Measurements from ENCODE around the gene GIMAP7.
"Not testable (repeated sequence)": the region's sequence is repeated elsewhere in the genome, so short reads cannot be mapped to it uniquely, and the experiment has no call there.

GIMAP7 gene

DNA sequence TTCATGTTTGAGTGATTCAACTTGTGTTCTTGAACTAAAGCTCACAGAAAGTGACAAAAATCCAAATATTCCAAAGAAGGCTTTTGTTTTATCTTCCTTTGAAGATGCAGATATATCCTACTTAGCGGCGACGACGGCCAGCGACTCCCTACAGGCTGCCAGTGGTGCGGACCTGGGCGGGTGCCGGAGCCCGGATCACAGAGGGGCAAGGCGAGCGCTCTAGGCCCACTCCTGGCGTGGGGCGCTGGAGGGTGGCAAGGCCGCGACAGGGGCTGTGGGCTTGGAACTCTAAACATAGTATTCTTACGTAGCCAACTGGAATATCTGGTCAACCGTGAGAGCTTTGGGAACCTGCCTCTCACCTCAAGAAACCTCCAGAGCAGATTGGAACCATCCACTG, 914 bp upstream of the GIMAP7 start:
- no peak for DNase-seq

GRCh38 chr7:150515248-150516147, 826 bp downstream of the GIMAP7 start:
- no peak for DNase-seq

DNA sequence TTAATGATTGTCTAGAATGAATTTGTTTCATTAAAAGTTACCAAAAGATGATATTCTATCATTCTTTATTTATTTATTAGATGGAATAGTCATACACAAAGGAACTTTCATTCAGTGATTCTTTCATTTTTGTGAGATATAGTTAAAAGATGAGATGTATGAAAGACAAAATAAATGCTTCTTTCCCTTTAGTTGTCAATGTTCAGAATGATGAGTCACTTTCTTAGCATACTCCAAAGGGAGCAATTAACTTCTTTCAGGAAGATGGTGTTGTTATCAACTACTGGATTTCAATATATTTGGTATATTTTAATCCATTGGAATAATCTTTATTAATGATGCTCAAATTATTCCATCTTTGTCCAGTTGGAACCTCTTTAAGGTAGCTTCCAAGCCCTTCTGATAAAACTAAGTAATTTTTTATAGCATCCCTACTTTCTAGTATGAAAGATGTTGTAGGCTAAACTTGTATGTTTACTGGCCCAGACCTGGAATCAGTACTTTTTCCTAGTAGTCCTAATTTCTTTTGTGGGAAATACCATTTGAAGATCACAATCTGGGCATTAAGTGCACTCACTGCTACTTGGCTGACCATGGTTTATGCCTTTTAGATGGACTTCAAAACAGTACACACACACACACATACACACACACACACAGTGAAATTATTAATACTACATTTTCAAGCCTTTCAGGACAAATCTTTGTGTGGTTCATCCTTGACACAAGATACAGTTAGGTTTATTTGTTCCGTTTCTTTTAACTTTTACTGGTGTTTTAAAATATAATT, 2.5 kb downstream of the GIMAP7 start:
- no peak for DNase-seq

DNA sequence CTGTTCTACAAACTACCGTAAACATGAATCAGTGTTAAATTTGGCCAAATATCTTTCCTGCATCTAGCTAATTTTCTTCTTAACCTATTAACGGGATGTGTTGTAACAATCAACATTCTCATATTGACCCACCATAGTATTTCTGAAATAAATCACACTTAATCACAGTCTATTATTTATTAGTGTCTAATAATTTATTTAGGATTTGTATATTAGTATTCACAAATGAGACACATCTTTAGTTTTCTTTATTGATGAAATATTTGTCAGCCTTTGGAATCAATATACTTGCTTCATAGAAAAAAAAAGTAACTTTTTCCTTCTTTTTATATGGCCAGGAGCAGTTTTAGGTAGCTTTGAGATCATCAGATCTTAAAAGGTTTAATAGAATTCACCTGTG, 4.6 kb downstream of the GIMAP7 start:
- DNase-seq: no peak

- no peak for DNase-seq
Measured at GRCh38 chr7:150520145-150520544, 5.5 kb downstream of the GIMAP7 start.

DNA sequence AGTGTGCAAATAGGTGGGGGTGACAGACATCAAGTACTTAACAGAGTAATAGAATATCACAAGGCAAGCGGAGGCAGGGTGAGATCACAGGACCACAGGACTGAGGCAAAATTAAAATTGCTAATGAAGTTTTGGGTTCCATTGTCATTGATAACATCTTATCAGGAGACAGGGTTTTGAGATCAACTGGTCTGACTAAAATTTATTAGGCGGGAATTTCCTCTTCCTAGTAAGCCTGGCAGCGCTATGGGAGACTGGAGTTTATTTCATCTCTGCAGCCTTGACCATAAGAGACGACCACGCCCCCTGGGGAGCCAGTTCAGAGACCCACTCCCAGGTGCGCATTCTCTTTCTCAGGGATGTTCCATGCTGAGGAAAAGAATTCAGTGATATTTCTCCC, 8.3 kb downstream of the GIMAP7 start:
- DNase-seq: not testable (repeated sequence)

DNA sequence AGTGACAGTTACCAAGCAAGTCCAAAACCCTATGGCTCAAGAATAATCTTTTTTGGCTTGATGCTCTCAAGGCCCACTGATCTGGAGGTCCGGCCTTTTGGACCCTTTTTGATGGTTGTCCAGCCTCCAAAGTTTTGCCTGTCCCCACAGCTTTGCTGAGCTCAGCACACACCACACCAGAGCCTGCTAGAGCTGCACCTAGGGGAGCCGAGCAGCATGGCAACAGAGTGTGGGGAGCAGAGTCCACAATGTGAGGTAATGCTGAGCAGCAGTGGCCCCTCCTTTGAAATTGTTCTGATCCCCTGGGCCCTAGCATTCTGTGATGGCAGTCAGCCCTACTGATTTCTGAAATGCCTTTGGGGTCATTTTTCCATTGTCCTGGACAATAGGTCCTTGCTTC, 9.3 kb downstream of the GIMAP7 start:
- no peak for DNase-seq

DNA sequence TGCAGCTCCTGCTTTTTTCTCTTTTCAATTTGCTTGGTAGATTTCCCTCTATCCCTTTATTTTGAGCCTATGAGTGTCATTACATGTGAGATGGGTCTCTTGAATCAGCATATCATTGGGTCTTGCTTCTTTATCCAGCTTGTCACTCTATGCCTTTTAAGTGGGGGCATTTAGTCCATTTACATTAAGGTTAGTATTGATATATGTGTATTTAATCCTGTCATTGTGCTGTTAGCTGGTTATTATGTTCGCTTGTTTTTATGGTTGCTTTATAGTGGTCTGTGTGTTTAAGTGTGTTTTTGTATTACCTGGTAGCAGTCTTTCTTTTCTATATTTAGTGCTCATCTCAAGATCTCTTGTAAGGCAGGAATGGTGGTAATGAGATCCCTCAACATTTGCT, 17.0 kb downstream of the GIMAP7 start:
- no peak for DNase-seq

DNA sequence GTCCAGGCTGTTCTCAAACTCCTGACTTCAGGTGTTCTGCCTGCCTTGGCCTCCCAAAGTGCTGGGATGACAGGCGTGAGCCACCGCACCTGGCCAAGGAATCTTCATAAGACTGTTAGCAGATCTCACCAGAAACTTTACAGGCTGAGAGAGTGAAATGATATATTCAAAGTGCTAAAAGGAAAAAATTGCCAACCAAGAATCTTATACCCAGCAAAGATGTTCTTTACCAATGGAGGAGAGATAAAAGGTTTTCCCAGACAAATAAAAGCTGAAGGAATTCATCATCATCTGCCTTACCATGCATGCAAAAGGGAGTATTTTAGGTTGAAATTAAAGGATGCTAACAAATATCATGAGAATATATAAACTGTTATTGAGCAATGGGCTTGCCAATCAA, 23.6 kb downstream of the GIMAP7 start:
- no peak for DNase-seq

- DNase-seq: no peak
Measured at GRCh38 chr7:150553163-150553562, 38.5 kb downstream of the GIMAP7 start.

DNA sequence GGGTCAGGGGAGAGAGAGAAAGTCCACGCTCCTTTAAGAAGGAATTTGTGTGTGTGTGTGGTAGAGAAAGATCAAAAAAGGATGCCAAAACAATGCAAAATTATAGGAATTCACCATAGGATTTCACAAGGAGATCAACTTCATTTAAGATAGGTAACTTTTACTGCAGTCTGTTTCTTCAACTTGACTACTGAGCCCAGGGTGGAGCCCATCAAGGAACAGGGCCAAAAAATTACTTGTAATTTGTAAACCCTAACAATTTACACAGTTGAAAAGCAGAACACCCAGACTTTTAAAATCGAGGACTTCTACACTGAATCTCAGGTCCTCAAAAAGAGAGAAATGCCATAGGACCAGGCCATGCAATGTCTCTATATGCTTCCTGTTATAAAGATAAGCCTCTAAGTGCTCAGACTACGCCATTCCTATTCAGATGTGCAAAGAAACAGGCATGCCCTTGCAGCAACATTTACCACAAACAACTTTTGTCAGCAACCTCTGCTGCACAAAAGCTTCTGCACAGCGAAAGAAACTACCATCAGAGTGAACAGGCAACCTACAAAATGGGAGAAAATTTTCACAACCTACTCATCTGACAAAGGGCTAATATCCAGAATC, 42.0 kb downstream of the GIMAP7 start:
- no peak for DNase-seq

DNA sequence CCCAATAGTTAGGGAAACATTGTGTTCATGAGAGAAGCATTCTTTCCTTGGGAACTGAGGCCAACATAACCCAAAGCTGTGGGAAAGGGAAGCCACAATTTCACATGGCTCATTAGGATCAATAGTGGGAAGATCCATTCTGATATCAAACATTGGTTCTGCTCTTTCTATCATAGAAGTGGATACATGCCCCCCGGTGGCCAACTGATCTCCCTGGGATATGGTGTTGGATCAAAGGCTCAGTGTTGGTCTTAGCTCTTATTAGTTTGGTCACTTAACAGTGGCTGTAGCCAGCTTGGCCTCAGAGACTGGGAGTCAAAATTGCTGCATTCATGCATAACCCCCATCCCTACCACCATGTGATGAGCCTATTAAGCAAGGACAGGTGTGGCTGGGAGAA, 45.8 kb downstream of the GIMAP7 start:
- no peak for DNase-seq

- DNase-seq: no peak
Measured at GRCh38 chr7:150562919-150563318, 48.2 kb downstream of the GIMAP7 start.

- no peak for DNase-seq
Measured at GRCh38 chr7:150564006-150564405, 49.3 kb downstream of the GIMAP7 start.

- no peak for DNase-seq
Measured at GRCh38 chr7:150564566-150564965, 49.9 kb downstream of the GIMAP7 start.

- DNase-seq: no peak
Measured at GRCh38 chr7:150565239-150565638, 50.6 kb downstream of the GIMAP7 start.

DNA sequence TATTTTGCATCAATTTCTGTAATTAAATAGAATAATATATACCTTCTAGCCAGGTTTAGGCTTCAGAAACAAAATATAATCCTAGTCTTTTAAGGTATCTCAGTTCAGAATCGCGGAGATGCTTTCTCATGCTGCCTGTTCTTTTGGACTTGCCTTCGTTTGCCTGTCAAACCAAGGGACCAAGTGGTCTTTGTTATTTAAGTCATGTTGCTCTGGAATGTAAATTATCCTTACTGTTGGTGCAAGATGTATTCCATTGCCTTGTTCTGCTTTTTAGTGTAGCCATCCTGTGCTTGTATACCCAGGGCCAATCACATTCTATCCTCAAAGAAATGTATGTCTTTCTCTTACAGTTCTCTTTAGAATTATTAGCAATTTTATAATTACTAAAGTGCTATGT, 51.5 kb downstream of the GIMAP7 start:
- DNase-seq: no peak

- DNase-seq: no peak
Measured at GRCh38 chr7:150566572-150566971, 51.9 kb downstream of the GIMAP7 start.

DNA sequence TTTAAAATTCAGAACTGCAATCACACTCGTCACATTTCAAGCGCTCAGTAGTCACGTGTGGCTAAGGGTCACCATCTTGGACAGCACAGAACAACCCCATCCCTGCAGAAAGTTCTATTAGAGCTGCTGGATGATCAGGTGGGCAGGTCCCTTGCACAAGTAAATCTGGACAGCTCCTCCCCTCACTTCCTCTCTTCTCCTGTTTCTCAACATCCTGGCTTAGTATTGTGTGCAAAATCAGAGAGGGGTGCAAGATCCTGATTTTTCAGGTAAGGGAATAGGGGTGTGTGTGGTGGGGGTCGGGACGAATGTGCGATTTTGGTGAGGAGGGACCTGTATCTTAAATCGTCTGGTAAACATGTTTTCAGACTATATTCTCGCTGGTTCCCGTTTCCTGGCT, 52.5 kb downstream of the GIMAP7 start, which contains the start of gene GIMAP4:
Gene GIMAP4, plus strand, starts transcription at position 222 of the 400 bp plus-strand sequence. CDS start 2,512 bp downstream, outside the sequence.
- DNase-seq: no peak

- DNase-seq: no peak
Measured at GRCh38 chr7:150567871-150568301, 53.2 kb downstream of the GIMAP7 start.

DNA sequence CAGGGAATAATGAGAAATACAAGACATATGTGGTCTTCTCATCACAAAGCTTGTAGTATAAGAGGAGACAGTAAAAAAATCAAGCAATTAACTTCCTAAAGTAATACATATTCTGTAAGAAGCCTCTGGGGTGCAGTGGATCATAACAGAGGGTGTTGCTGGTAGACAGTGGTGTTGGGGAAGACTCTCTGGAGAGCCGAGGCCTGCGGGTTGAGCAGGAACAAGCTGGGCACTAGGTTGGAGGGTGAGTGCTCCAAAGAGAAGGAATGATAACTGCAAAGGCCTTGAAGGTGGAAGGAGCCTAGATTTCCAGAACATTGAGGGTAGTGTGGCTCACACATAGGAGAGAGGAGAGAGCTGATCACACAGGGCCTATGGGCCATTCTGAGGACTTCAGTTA, 54.0 kb downstream of the GIMAP7 start:
- DNase-seq: no peak

DNA sequence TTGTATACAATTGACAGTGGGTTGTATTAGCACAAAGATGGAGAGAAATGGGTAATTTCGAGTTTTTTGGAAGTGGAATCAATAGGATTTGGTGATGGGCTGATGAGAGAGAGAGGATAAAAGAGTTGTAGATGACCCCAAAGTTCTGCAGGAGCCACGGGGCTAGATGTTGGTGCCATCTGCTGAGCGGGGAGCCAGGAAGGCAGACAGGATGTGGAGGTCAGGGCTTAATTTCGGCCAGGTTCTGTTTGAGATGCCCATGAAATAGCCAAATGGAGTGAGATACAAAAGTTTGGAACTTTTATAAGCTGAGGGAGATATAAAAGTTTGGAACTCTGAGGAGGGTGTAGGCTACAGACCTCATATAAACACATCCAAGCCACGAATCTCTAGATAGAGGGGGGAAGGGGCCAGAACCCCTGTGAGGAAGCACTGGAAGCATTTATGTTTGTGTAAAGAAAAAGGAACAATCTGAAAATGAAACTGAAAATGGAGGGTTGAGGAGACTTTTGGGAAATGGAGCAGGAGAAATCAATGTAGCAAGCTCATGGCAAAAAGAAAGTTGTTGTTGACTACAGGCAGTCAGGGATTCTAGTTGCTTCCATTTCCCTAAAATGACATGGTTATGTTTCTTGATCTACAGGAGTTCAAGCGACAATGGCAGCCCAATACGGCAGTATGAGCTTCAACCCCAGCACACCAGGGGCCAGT, 54.7 kb downstream of the GIMAP7 start:
- no peak for DNase-seq

All from fibroblast of skin of back (primary cell).